K562 (cell line): ENCODE measurements around the gene SIK3. TPM values are rescaled to one million over a fixed set of nuclear protein-coding genes. Genes with fewer than 3 reads are reported as not detected.

ENCODE experiments used
- ATAC-seq: fragments of 200-7000 bp; cut with Tn5 transposase; 3 replicates; pipeline ENCODE4 v1.9.1; 2020; ENCODE audit warnings: moderate library complexity
- BruUV-seq: library from RNA; stranded (reverse); fragments of 400-500 nt; replicated peaks from 2 replicates; lab custom pipeline; 2021; lab: Mats Ljungman, UMichigan
- CTCF ChIA-PET: fragments of 300-600 bp; formaldehyde crosslinking; extraction: SDS; loops from one replicate; lab custom pipeline; 2021; ENCODE audit warnings: low intra/inter-chr PET ratio; lab: Yijun Ruan, JAX
- POLR2A ChIA-PET: fragments of 300-600, 350-650 bp; sonication (Branson Sonifier 250); formaldehyde crosslinking; extraction: SDS; loops from one replicate; lab custom pipeline; 2021; ENCODE audit warnings: antibody characterized with exemption, inconsistent platforms; lab: Yijun Ruan, JAX
- DNase-seq, 4 experiments: peaks; one replicate each; pipeline versions ENCODE4 v3.0.0 to v3.0.0-alpha.2; 2011 to 2018; ENCODE audit warnings: low spot score in 3 of 4, mixed read lengths in 3 of 4; ENCODE audit errors: extremely low read depth in 1 of 4
- FAIRE-seq: peaks from 2 replicates; lab custom pipeline; 2011; peaks lifted over from hg19 to GRCh38; lab: Jason Lieb, UNC
- H2AFZ ChIP-seq: 2 replicates; pipeline ENCODE4 v1.6.0; 2011; ENCODE audit warnings: low read depth, low read length, control low read depth, inconsistent platforms
- H3K27ac ChIP-seq: fragments of 200-600 bp; 3 replicates; pipeline ENCODE4 v1.8.0; 2011; ENCODE audit warnings: low read depth, mild to moderate bottlenecking, control low read depth, inconsistent platforms, low read length, moderate library complexity, mixed read lengths; ENCODE audit errors: extremely low read depth
- H3K27me3 ChIP-seq, 2 experiments: fragments of 300-600 bp in 1 of 2; 2 replicates in 1 of 2; 3 replicates in 1 of 2; pipeline versions ENCODE4 v1.6.0 to v1.8.0; 2011; ENCODE audit warnings: inconsistent platforms in 2 of 2, low read length in 2 of 2, mild to moderate bottlenecking in 1 of 2, mixed read lengths in 1 of 2, moderate library complexity in 1 of 2; ENCODE audit not compliant: control insufficient read depth in 2 of 2, insufficient read depth in 2 of 2
- H3K36me3 ChIP-seq: fragments of 300-600 bp; 3 replicates; pipeline ENCODE4 v1.8.0; 2011; ENCODE audit warnings: mild to moderate bottlenecking, low read length, inconsistent platforms; ENCODE audit not compliant: control insufficient read depth, insufficient read depth
- H3K4me1 ChIP-seq, 2 experiments: fragments of 200-600 bp in 1 of 2; replicated peaks in 1 of 2; 2 replicates in 1 of 2; 3 replicates in 1 of 2; pipeline versions ENCODE4 v1.5.1 to v1.8.0; 2011; ENCODE audit warnings: inconsistent platforms in 2 of 2, low read length in 2 of 2, mild to moderate bottlenecking in 1 of 2, mixed read lengths in 1 of 2, moderate library complexity in 1 of 2; ENCODE audit not compliant: control insufficient read depth in 2 of 2, insufficient read depth in 2 of 2
- H3K4me2 ChIP-seq: 2 replicates; pipeline ENCODE4 v1.6.1; 2011; ENCODE audit warnings: low read length, control low read depth, inconsistent platforms, mixed read lengths; ENCODE audit not compliant: insufficient read depth
- H3K4me3 ChIP-seq: fragments of 200-600 bp; sonication (generic), shearing (Covaris generic); 2 replicates; pipeline ENCODE4 v1.5.1; 2016; ENCODE audit warnings: control low read depth, inconsistent platforms
- H3K79me2 ChIP-seq: fragments of 200-600 bp; 3 replicates; pipeline ENCODE4 v1.8.0; 2011; ENCODE audit warnings: low read length, inconsistent platforms; ENCODE audit not compliant: control insufficient read depth, insufficient read depth
- H3K9ac ChIP-seq, 2 experiments: 2 replicates each; pipeline versions ENCODE4 v1.6.0 to v1.6.1; 2011; ENCODE audit warnings: low read depth in 2 of 2, low read length in 2 of 2, control low read depth in 1 of 2, inconsistent platforms in 1 of 2, mild to moderate bottlenecking in 1 of 2, mixed read lengths in 1 of 2; ENCODE audit not compliant: insufficient read depth in 1 of 2
- H3K9me1 ChIP-seq: one replicate; pipeline ENCODE4 v1.6.0; 2011; ENCODE audit warnings: inconsistent platforms, mild to moderate bottlenecking, low read length, moderate library complexity; ENCODE audit not compliant: control insufficient read depth, insufficient read depth
- H3K9me3 ChIP-seq: replicated peaks from 2 replicates; pipeline ENCODE4 v1.5.1; 2011; ENCODE audit warnings: low read depth, low read length, inconsistent platforms; ENCODE audit not compliant: control insufficient read depth, insufficient read depth
- H4K20me1 ChIP-seq: replicated peaks from 2 replicates; pipeline ENCODE4 v1.6.1; 2011; ENCODE audit warnings: low read length, inconsistent platforms, mixed read lengths; ENCODE audit not compliant: control insufficient read depth, insufficient read depth
- ADNP ChIP-seq: fragments of 200-800 bp; sonication (Bioruptor generic); IDR thresholded peaks from 2 replicates; pipeline ENCODE4 v1.6.1; 2016; ENCODE audit warnings: missing genetic modification characterization, missing compliant biosample characterization
- CEBPB ChIP-seq: fragments of 450-650 bp; IDR thresholded peaks from 2 replicates; pipeline ENCODE4 v1.6.1; 2016; ENCODE audit warnings: missing genetic modification characterization, missing compliant biosample characterization
- CHD4 ChIP-seq: fragments of 200-600 bp; sonication (generic); IDR thresholded peaks from 3 replicates; pipeline ENCODE4 v1.6.1; 2012; ENCODE audit warnings: low read depth, mild to moderate bottlenecking, mixed read lengths, low read length, inconsistent platforms; ENCODE audit not compliant: insufficient read depth, insufficient replicate concordance, poor library complexity, severe bottlenecking
- HMG20B ChIP-seq: fragments of 250-450 bp; sonication (Bioruptor Pico); IDR thresholded peaks from 2 replicates; pipeline ENCODE4 v1.5.0; 2021; ENCODE audit warnings: mild to moderate bottlenecking
- RUNX1 ChIP-seq: sonication (generic); IDR thresholded peaks from 2 replicates; pipeline ENCODE4 v1.6.1; 2016; ENCODE audit warnings: antibody characterized with exemption, low read depth
- WGBS: fragments of 100-300 bp; shearing (Covaris generic); methylation state at CpG from one replicate; pipeline ENCODE4 v1.1.6; 2016; ENCODE audit warnings: low coverage, mixed read lengths; ENCODE audit not compliant: insufficient coverage; ENCODE audit errors: missing lambda C conversion rate; 5-methylcytosine and 5-hydroxymethylcytosine counted together
- in situ Hi-C: fragments of 300-500 bp; cut with MboI; formaldehyde crosslinking; loops from 4 replicates; pipeline ENCODE4 v1.15.0; 2018; ENCODE audit warnings: inconsistent platforms, mixed read lengths
- intact Hi-C: fragments of 100-400 bp; cut with micrococcal nuclease; formaldehyde crosslinking; loops from 2 replicates; pipeline ENCODE4 v1.14.2; 2022
- polyA plus RNA-seq, 8 experiments: library from polyadenylated mRNA; depleted of rRNA in 4 of 8; stranded (reverse) in 5 of 8; unstranded in 3 of 8; fragments of >200 nt; fragmentation: Nextera tagmentation in 2 of 8; fragmentation: Illumina TruSeq in 1 of 8; extraction: Ambion mirVana in 2 of 8; extraction: Trizol in 1 of 8; gene quantifications; 2 replicates each; pipeline versions ENCODE4 v1.2.1 to v1.2.3, GENCODE V29; 2011 to 2014; ENCODE audit warnings: inconsistent platforms in 1 of 8, missing spikeins in 1 of 8
- total RNA-seq, 7 experiments: library from RNA; depleted of rRNA in 6 of 7; stranded (reverse); fragments of >200 nt in 6 of 7; fragmentation: Illumina TruSeq in 2 of 7; extraction: Trizol in 2 of 7; gene quantifications; 2 replicates each; pipeline versions ENCODE4 v1.2.1 to v1.2.3, GENCODE V29; 2011 to 2021; ENCODE audit warnings: low replicate concordance in 1 of 7
- TF ChIP-seq, protein P1 (sequence below): fragments of 250-450 bp; sonication (Bioruptor Pico); IDR thresholded peaks from 2 replicates; pipeline ENCODE4 v1.4.0; 2020; ENCODE audit warnings: mild to moderate bottlenecking, moderate library complexity, borderline replicate concordance

SIK3 gene
- total and polyA plus RNA-seq, 9 of the 15 experiments (the other 6 are each of a cell fraction or from before 2014, with no cell fraction given), result 1.6 to 21.6 (median 8.0) TPM

DNA sequence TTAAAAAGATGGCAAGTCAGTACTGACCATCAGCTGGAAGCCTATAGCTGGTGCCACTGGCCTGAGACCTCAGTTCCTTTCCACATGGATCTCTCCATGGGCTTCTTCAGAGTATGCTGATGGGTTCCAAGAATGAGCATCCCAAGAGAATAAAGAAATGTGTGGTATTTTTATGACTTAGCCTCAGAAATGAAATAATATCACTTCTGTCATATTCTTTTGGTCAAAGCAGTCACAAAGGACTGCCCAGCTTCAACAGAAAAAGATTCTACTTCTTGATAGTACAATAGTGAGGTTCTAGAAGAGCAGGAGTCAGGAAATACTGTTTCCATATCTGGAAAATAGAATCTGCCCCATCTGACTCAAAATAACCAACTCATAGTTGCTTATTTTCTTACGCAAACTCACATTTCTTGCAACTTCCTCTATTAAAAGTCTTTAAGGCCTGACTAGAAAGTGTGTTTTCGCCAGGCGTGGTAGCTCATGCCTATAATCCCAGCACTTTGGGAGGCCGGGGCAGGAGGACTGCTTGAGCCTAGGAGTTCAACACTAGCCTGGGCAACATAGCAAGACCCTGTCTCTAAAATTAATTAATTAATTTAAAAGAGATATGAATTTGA, 116.9 kb downstream of the SIK3 start:
- H3K27me3 ChIP-seq, result no peaks in the 10 kb centered on the region
- H3K4me1 ChIP-seq, result no peaks in the 10 kb centered on the region
- no TSS peak for BruUV-seq
- H3K79me2 ChIP-seq, result peaks cover 7% of the 10 kb centered on the region; the same call in 1 of the 3 replicates
- no peak overlapping the region for H3K4me3 ChIP-seq
- H2AFZ ChIP-seq, result no peak overlapping the region
- CTCF ChIA-PET, result no interaction called here
- POLR2A ChIA-PET, result interaction anchor here (0.9 kb wide), 2 partner anchors 9 to 78 kb away, joined by 3 read pairs; no protein-coding TSS in a partner anchor
- H3K36me3 ChIP-seq, result no peaks in the 10 kb centered on the region
- H4K20me1 ChIP-seq, result 0 out of 2 replicates have a peak, but pooled peaks cover 3% of the 10 kb centered on the region
- no peak overlapping the region for H3K9ac ChIP-seq
- DNase-seq, result no peak
- H3K9me3 ChIP-seq, result no peaks in the 10 kb centered on the region
- FAIRE-seq, result no peak
- intact Hi-C loops (no loop called here), in situ Hi-C loops (no loop called here)
- no peaks in the 10 kb centered on the region for H3K9me1 ChIP-seq
- TF ChIP-seq CHD4 (no peak), CEBPB (tag) (peak; percentile 44; the same call in 1 of the 2 replicates)
- H3K4me2 ChIP-seq, result no peak overlapping the region
- no peak overlapping the region for H3K27ac ChIP-seq
- no peak for ATAC-seq
- 83% methylated on average over 4 of the region's 4 CpGs for WGBS

DNA sequence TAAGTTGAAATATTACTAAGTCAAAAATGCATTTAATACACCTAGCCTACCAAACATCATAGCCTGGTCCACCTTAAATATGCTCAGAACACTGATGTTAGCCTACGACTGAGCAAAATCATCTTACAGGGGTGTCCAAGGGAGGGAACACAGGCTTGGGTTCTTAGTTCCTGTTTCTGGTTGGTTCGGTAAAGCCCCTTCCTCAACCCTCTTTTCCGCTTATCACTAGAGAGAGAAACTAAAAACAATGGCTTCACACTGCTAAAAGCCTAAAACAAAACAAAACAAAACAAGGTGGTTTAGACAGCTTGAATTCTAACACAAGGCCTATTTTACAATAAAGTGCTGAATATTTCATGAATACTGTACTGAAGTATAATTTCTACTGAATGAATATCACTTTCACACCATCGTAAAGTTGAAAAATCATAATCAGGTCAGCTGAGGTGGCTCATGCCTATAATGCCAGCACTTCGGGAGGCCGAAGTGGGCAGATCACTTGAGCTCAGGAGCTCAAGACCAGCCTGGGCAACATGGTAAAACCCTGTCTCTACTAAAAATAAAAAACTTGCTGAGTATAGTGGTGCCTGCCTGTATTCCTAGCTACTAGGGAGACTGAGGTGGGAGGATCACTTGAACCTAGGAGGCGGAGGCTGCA, 118.0 kb downstream of the SIK3 start:
- POLR2A ChIA-PET, result interaction anchor here (0.9 kb wide), 1 partner anchor 79 kb away, joined by 3 read pairs; no protein-coding TSS in a partner anchor
- CTCF ChIA-PET, result no interaction called here
- Histone ChIP-seq H3K4me2 (no peak overlapping the region), H3K9ac (no peak overlapping the region), H3K79me2 (peaks cover 7% of the 10 kb centered on the region; the same call in 1 of the 3 replicates), H3K36me3 (no peaks in the 10 kb centered on the region), H3K27ac (no peak overlapping the region), H3K9me3 (no peaks in the 10 kb centered on the region), H3K4me3 (no peak overlapping the region), H2AFZ (no peak overlapping the region), H3K4me1 (no peaks in the 10 kb centered on the region), H3K9me1 (no peaks in the 10 kb centered on the region), H3K27me3 (no peaks in the 10 kb centered on the region), H4K20me1 (0 out of 2 replicates have a peak, but pooled peaks cover 3% of the 10 kb centered on the region)
- in situ Hi-C loops, result no loop called here
- 80% methylated on average over 7 of the region's 7 CpGs for WGBS
- intact Hi-C loops, result no loop called here
- FAIRE-seq, result no peak
- DNase-seq, result no peak
- no peak for ATAC-seq
- no TSS peak for BruUV-seq
- TF ChIP-seq ADNP (no peak), HMG20B (no peak), RUNX1 (no peak)
- TF ChIP-seq, protein P1, sequence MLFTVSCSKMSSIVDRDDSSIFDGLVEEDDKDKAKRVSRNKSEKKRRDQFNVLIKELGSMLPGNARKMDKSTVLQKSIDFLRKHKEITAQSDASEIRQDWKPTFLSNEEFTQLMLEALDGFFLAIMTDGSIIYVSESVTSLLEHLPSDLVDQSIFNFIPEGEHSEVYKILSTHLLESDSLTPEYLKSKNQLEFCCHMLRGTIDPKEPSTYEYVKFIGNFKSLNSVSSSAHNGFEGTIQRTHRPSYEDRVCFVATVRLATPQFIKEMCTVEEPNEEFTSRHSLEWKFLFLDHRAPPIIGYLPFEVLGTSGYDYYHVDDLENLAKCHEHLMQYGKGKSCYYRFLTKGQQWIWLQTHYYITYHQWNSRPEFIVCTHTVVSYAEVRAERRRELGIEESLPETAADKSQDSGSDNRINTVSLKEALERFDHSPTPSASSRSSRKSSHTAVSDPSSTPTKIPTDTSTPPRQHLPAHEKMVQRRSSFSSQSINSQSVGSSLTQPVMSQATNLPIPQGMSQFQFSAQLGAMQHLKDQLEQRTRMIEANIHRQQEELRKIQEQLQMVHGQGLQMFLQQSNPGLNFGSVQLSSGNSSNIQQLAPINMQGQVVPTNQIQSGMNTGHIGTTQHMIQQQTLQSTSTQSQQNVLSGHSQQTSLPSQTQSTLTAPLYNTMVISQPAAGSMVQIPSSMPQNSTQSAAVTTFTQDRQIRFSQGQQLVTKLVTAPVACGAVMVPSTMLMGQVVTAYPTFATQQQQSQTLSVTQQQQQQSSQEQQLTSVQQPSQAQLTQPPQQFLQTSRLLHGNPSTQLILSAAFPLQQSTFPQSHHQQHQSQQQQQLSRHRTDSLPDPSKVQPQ (CRISPR knock-in tag), result no peak
